ENCODE results near the gene ROBO3.

DNA sequence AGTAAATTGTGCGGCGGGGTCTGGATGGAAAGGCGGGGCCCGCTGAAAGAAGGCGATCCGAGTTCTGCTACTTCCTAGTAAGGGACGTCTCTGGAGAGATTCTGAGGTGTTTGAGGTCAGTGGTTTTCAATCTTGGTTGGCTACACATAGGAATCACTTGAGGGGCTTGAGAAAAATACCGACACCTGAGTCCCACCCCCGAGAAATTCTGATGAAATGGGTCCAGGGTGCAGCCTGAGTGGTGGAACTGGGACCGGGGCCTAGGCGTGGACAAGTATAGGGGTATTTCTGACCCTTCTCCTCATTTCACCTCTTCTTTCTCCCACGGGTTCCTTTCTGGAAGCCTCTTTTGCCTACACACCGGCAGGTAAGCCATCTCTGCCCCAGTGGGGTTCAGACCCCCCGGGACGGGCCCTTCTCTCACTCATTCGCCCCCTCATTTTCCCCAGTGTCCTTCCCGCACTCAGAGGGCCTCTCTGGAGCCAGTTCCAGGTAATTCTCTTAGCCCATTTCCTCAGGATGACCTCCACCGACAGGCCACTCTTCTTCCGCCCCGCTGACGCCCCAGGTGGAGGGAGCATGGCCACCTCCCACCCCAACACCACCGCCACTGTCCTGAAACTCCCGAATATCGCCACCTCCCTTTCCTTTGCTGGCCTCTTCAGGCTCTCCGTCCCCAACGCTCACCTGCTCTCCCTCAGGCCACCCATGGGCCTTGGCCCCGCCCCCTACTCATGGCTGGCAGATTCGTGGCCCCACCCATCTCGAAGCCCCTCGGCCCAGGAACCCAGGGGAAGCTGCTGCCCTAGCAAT is 11.8 kb downstream of the ROBO3 start:
- TF ChIP-seq EZH2 (IDR thresholded peaks at IDR 0.05) (no peak), POLR2AphosphoS5 (IDR thresholded peaks at IDR 0.05; ENCODE audit: borderline replicate concordance, low read depth, low read length) (no peak), FOXP2 (optimal IDR thresholded peaks at IDR 0.05; ENCODE audit: control extremely low read depth, extremely low read length, insufficient read depth) (no peak)

Data from SK-N-MC (cell line).